ENCODE measurements around the gene ARMC12.
"Not testable (repeated sequence)": the region's sequence is repeated elsewhere in the genome, so short reads cannot be mapped to it uniquely, and the experiment has no call there.

The ARMC12 gene

GRCh38 chr6:35730745-35731413 lies 6.0 kb upstream of the ARMC12 start:
- peak; percentile 3 for ATAC-seq
- TF ChIP-seq ESRRG (CRISPR knock-in tag; IDR thresholded peaks at IDR 0.05) = no peak
- TF ChIP-seq RARB (CRISPR knock-in tag; IDR thresholded peaks at IDR 0.05) = no peak
- no peak for TF ChIP-seq ZFP3 (CRISPR knock-in tag; IDR thresholded peaks at IDR 0.05)
- TF ChIP-seq PPARA (CRISPR knock-in tag; IDR thresholded peaks at IDR 0.05; ENCODE audit: borderline replicate concordance) = no peak
- TF ChIP-seq CSDC2 (CRISPR knock-in tag; IDR thresholded peaks at IDR 0.05) = no peak
- TF ChIP-seq POU6F1 (CRISPR knock-in tag; IDR thresholded peaks at IDR 0.05; ENCODE audit: borderline replicate concordance, low read depth) = no peak
- TF ChIP-seq OSR1 (CRISPR knock-in tag; IDR thresholded peaks at IDR 0.05) = no peak
- TF ChIP-seq CSRNP3 (CRISPR knock-in tag; IDR thresholded peaks at IDR 0.05) = no peak
- TF ChIP-seq TOX (CRISPR knock-in tag; IDR thresholded peaks at IDR 0.05; ENCODE audit: borderline replicate concordance) = no peak
- no peak for TF ChIP-seq BACH2 (CRISPR knock-in tag; IDR thresholded peaks at IDR 0.05; ENCODE audit: borderline replicate concordance)

- ATAC-seq = peak; percentile 66
- TF ChIP-seq BACH2 (CRISPR knock-in tag; IDR thresholded peaks at IDR 0.05; ENCODE audit: borderline replicate concordance) = 0 out of 2 replicates have a peak, but pooled peaks have one; percentile 31
- no peak for TF ChIP-seq CSDC2 (CRISPR knock-in tag; IDR thresholded peaks at IDR 0.05)
These were observed 5.5 kb upstream of the ARMC12 start for GRCh38 chr6:35731414-35731735.

- TF ChIP-seq TCF4 (CRISPR knock-in tag; IDR thresholded peaks at IDR 0.05; ENCODE audit: borderline replicate concordance) = peak; percentile 28; the same call in 1 of the 2 replicates
- no peak for TF ChIP-seq TSHZ2 (CRISPR knock-in tag; IDR thresholded peaks at IDR 0.05)
- peak; percentile 93; the same call in 1 of the 2 replicates for TF ChIP-seq PATZ1 (CRISPR knock-in tag; IDR thresholded peaks at IDR 0.05; ENCODE audit: borderline replicate concordance)
- peak; percentile 60; the same call in 1 of the 2 replicates for TF ChIP-seq GLIS3 (CRISPR knock-in tag; IDR thresholded peaks at IDR 0.05)
- no peak for TF ChIP-seq ZNF8 (CRISPR knock-in tag; IDR thresholded peaks at IDR 0.05)
- peak; percentile 67 for ATAC-seq
These were observed 4.9 kb upstream of the ARMC12 start for GRCh38 chr6:35731736-35732532.

GRCh38 chr6:35733633-35734032 lies 3.2 kb upstream of the ARMC12 start:
- TF ChIP-seq TOX (CRISPR knock-in tag; IDR thresholded peaks at IDR 0.05; ENCODE audit: borderline replicate concordance) = no peak
- TF ChIP-seq POU6F1 (CRISPR knock-in tag; IDR thresholded peaks at IDR 0.05; ENCODE audit: borderline replicate concordance, low read depth) = no peak
- no peak for TF ChIP-seq ZC3H10 (CRISPR knock-in tag; IDR thresholded peaks at IDR 0.05)
- no peak for TF ChIP-seq CREB5 (CRISPR knock-in tag; IDR thresholded peaks at IDR 0.05; ENCODE audit: low read depth)
- no peak for TF ChIP-seq GLIS3 (CRISPR knock-in tag; IDR thresholded peaks at IDR 0.05)
- ATAC-seq = no peak

GRCh38 chr6:35734319-35734718 lies 2.5 kb upstream of the ARMC12 start:
- ATAC-seq = not testable (repeated sequence)
